ENCODE results near the gene KRTAP12-4. TPM values are rescaled to one million over a fixed set of nuclear protein-coding genes. Genes with fewer than 3 reads are reported as not detected.

KRTAP12-4 gene
- total RNA-seq, 6 experiments from 2014 or later = not detected

GRCh38 chr21:44677881-44678280 is 23.4 kb upstream of the KRTAP12-4 start:
- Mint-ChIP-seq H3K9me3 (peaks cover 11% of the 10 kb centered on the region; the same call in 1 of the 2 replicates), H3K4me1 (ENCODE audit: low read depth) (no peaks in the 10 kb centered on the region), H3K27ac (no peak overlapping the region), H3K27me3 (ENCODE audit: insufficient read depth) (peaks cover 42% of the 10 kb centered on the region), H3K4me3 (no peak overlapping the region), H3K36me3 (ENCODE audit: low read depth) (0 out of 2 replicates have a peak, but pooled peaks cover 1% of the 10 kb centered on the region)
- TF ChIP-seq CTCF (IDR thresholded peaks at IDR 0.05) = no peak
- no peak for DNase-seq

- no peak overlapping the region for H3K27ac Mint-ChIP-seq
- peaks cover 20% of the 10 kb centered on the region; the same call in 1 of the 2 replicates for H3K9me3 Mint-ChIP-seq
- H3K27me3 Mint-ChIP-seq (ENCODE audit: insufficient read depth) = peaks cover 16% of the 10 kb centered on the region
- no peak for TF ChIP-seq CTCF (IDR thresholded peaks at IDR 0.05)
- H3K4me1 Mint-ChIP-seq (ENCODE audit: low read depth) = no peaks in the 10 kb centered on the region
- no peak for DNase-seq
- 0 out of 2 replicates have a peak, but pooled peaks cover 4% of the 10 kb centered on the region for H3K36me3 Mint-ChIP-seq (ENCODE audit: low read depth)
- H3K4me3 Mint-ChIP-seq = no peak overlapping the region
Observed at GRCh38 chr21:44671911-44672310, 17.5 kb upstream of the KRTAP12-4 start.

DNA sequence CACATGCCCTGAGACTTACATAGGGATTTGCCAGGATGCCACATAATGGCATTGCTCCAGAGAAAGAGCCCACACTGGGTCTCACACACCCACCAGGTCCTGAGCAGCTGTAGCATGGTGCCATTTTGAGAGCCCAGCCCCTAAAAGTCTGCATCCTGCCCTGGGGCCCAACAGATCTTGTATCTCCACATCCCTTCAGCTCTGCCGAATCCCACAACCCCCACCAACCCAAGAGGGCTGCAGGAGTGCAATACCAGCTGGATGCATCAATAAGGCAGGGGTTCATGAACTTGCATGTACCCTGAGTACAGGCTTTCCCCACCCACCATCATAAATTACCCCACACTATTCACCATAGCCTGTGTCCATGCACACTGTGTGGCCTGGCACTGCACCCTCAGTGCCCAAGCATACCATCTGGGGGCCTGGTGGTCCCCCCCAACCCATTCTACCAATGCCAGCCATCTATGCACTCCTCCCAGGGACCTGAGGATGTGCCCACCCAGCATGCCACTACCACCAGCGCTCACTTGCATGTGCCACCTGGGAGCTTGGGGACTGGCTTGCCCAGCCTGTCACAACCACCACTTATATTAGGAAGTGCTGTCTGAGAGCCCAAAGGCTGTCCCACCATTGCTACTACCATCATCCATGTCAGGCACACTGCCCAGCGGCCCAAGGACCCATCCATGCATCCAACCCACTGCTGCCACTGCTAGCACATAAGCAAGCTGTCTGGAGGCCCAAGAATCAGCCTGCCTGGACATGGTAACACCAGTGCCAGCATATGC is 16.4 kb upstream of the KRTAP12-4 start:
- peaks cover 10% of the 10 kb centered on the region for H3K27me3 Mint-ChIP-seq (ENCODE audit: insufficient read depth)
- no peak for TF ChIP-seq CTCF (IDR thresholded peaks at IDR 0.05)
- H3K36me3 Mint-ChIP-seq (ENCODE audit: low read depth) = 0 out of 2 replicates have a peak, but pooled peaks cover 4% of the 10 kb centered on the region
- no peaks in the 10 kb centered on the region for H3K4me1 Mint-ChIP-seq (ENCODE audit: low read depth)
- H3K27ac Mint-ChIP-seq = no peak overlapping the region
- H3K4me3 Mint-ChIP-seq = no peak overlapping the region
- no peak for DNase-seq
- peaks cover 26% of the 10 kb centered on the region; the same call in 1 of the 2 replicates for H3K9me3 Mint-ChIP-seq

DNA sequence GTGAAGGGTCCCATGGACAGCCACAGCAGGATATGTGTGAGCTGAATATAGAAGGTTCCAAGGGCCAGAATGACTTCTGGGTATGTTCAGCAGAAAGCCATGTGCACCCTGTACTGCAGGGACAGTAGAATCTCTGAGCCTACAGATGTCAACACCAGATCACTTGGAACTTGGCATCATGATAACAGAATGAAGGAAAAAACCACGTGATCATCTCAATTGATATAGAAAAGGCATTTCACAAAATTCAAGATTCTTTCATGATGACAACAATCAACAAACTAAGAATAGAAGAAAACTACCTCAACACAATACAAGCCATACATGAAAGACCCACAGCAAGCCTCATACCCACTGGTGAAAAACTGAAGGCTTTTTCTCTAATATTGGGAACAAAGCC is 13.2 kb upstream of the KRTAP12-4 start:
- Mint-ChIP-seq H3K4me1 (ENCODE audit: low read depth) (no peaks in the 10 kb centered on the region), H3K9me3 (peaks cover 14% of the 10 kb centered on the region; the same call in 1 of the 2 replicates), H3K36me3 (ENCODE audit: low read depth) (no peaks in the 10 kb centered on the region), H3K27me3 (ENCODE audit: insufficient read depth) (peaks cover 2% of the 10 kb centered on the region), H3K27ac (no peak overlapping the region), H3K4me3 (no peak overlapping the region)
- no peak for DNase-seq
- TF ChIP-seq CTCF (IDR thresholded peaks at IDR 0.05) = no peak

GRCh38 chr21:44666401-44667320 is 12.2 kb upstream of the KRTAP12-4 start, which contains the start of gene KRTAP12-2:
Gene KRTAP12-2, minus strand, starts transcription at chr21:44666927. Its CDS starts 41 bp downstream, at chr21:44666886.
- Mint-ChIP-seq H3K36me3 (ENCODE audit: low read depth) (no peaks in the 10 kb centered on the region), H3K4me1 (ENCODE audit: low read depth) (no peaks in the 10 kb centered on the region), H3K27ac (no peak within 1 kb of the TSS), H3K27me3 (ENCODE audit: insufficient read depth) (peaks cover 2% of the 10 kb centered on the region), H3K4me3 (no peak within 1 kb of the TSS), H3K9me3 (peaks cover 13% of the 10 kb centered on the region; the same call in 1 of the 2 replicates)
- no peak for DNase-seq
- TF ChIP-seq CTCF (IDR thresholded peaks at IDR 0.05) = no peak
